NCI-H1092 (cell line): ENCODE measurements around the gene NME7.

Experiments used
- DNase-seq: peaks from one replicate; lab custom pipeline; 2025; lab: John Stamatoyannopoulos, UW

The NME7 gene

GRCh38 chr1:169150641-169151337, 216.8 kb downstream of the NME7 start:
- DNase-seq: no peak

GRCh38 chr1:169149555-169150286, 217.9 kb downstream of the NME7 start:
- DNase-seq: no peak

GRCh38 chr1:169148472-169149252, 218.9 kb downstream of the NME7 start:
- DNase-seq: no peak

DNA sequence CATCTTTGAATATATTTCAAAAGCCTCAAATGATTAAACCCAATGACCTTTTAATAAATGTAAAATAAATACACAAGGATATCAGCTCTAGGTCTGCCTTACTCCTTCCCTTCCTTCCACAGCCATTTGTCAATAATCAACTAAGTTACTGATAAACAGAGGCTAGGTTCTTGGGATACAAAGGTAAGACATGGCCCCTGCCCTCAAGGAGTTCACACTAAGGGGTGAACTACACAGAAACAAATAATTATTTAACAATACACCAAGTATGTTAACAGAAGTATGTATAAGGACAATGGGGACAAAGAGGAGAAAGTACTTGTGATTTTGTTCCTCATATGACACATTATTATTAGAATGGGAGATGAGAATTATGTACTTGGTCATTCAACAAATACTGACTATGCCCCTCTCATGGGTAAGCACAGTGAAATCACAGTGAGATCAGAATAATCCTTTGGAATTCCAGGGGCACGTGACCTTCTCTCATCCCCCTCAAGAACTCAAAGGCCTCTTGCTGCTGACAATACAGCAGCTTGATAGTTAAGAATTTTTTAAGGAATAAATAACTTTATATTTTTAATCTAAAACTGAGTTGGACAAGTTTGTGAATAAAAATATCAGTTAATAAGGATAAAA, 220.9 kb downstream of the NME7 start:
- DNase-seq: no peak

- DNase-seq: no peak
Observed at GRCh38 chr1:169144941-169145626, 222.5 kb downstream of the NME7 start.

DNA sequence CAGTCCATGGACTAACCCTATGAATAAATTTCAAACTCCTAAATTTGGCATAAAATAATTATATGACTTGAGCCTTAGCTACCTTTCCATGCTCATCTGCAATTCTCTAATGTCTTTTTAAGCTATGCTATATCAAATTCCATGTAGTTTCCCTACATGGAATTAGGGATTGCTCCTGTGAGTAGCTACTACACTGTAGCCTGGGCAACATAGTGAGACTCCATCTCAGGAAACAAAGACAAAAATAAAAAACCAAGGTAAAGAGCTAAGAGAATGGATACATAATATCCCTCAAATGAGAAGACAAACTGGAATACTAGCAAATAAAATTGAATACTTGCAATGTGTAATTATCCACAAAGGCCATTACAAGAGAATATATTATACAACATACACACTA, 223.6 kb downstream of the NME7 start:
- DNase-seq: no peak

- no peak for DNase-seq
Observed at GRCh38 chr1:169143346-169143745, 224.3 kb downstream of the NME7 start.

DNA sequence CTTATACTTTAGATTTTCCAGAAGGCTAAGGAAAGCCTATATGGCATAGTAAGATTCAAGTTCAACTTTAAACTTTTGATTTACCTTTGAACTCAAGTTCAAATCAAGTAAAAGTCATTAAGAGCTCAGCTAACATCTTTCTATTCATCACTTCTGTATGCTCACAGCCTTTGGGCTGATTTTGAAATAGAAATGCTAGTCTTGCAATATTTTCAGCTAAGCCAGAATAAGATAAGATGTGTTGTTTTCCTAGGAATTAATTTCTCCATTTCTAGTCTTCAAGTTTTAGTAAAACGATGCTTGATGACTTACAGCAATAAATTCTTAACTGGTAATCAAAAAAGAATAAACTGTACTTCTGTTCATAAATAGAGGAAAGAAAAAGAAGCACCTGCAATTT, 225.5 kb downstream of the NME7 start:
- DNase-seq: no peak

GRCh38 chr1:169141356-169141755, 226.2 kb downstream of the NME7 start:
- no peak for DNase-seq

DNA sequence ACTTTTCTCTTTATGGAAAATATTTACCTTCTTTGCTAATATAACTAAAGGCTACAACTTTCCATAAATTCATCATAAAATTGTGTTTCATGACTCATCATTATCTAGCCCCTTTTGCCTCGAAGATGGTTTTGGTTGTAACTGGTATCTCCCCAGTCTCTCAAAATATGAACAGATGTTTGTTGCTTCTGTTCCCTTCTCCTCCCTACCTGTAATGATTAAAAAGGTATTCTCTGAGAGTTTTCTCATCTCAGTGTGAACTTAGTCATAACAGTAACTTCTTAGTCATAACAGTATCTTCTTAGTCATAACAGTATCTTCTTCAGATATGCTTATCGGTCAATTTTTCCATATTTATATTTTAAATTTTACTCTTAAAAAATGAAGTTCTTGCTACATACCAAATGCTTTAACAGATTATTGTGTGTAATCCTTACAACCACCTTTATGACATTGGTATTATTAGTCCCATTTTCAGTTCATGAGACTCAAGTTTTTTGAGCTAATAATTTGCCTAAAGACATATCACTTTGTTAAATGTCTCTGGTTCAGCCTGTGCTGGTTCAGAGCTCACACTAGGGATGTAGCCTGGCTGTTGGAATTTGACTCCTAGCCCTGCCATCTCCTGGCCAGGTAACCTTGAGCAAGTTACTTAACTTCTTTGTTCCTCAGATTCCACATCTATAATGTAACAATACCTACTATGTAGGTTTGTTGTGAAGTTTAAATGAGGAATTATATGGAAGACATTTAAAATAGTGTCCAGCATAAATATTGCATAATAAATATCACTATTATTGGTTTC, 228.5 kb downstream of the NME7 start:
- no peak for DNase-seq

DNA sequence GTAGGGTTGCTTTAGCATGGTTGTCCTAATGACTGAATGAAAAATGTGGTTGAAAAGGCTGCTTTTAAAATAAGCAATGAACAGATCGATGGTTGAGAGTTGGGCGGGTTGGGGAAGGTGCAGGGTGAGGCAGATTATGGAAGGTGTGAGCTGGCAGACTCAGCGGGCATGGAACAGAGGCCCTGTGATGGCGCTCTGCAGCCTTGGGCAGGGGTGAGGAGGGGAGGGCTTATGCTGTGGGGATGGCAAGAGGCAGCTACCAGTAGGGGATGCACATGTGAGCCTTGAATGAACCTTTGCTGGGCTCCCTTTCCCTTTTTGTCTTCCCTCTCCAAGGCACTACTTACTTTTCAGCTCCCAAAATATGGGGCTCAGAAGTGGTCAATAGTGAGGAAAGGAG, 230.2 kb downstream of the NME7 start:
- no peak for DNase-seq

- DNase-seq: no peak
Observed at GRCh38 chr1:169133801-169134502, 233.6 kb downstream of the NME7 start.

GRCh38 chr1:169133228-169133576, 234.4 kb downstream of the NME7 start:
- DNase-seq: no peak

DNA sequence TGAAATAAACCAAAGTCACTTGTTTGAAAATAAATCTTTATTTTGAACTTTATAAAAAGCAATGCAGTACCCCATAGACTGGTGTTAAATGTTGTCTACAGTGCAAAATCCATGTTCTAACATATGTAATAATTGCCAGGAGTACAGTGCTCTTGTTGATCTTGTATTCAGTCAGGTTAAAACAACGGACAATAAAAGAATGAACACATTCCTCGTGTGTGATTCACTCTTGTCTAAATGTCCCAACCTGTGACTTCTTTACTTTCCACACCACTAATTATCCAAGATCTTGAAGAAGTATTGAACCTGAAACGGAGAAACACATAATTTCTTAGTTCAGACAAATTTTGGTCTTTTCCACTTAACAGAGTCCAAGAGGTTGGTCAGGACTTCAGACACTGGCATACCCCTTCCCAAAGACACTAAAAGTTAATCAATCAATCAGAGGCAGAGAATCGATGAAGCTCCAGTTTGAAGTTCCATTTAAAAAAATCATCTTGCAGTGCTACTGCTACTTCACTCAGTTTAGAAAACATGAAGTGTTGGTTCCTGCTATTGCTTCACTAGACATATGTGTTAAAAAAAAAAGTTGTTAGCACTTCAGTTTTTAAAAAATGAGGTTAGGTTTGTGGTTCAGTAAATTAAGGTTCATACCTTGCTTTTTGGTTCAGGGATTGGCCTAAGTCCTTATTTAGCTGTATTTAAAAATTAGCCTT, 234.9 kb downstream of the NME7 start:
- DNase-seq: no peak

DNA sequence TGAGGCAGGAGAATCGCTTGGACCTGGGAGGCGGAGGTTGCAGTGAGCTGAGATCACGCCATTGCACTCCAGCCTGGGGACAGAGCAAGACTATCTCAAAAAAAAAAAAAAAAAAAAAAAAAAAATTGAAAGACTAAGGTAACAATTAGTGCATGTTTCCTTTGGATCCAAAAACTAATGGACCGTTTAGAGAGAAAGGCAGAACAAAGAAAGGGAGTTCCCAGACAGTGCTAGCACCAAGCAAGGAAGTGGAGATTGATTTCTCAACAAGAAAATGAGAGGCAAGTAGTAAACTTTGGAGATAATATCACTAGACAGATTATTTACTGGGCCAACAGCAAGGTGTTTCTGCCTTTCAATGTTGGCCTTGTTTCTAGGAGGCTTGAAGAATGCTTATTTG, 236.9 kb downstream of the NME7 start:
- DNase-seq: no peak

DNA sequence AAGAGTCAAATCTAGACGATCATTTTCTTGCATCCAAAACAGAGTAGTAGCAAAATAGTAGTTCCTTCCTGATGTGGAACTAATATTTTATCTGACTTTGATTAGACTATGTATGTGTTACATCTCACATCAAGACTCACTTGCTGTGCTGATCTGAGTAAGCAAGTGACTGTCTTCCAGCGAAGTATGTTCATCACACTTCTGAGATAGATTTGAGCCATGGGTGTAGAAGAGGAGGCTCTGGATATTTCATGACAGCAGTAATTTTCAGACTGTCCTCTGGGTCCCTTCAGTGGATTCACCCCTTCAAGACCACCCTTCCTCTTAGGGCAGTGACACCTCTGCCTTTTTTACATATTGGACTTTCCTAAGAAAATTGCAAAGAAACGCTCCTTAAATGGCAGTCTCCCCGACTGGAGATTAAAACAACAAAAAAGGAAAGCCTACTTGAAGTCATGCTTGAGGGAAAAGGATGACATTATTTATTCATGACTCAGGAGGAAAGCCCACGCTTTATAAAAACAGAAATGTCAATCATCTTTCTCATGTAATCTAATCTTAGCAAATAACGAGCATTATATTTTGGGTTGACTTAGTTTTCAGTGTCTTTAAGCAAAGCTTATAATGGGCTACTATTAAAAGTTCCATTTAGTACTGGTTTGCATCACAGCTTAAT, 238.3 kb downstream of the NME7 start:
- no peak for DNase-seq

DNA sequence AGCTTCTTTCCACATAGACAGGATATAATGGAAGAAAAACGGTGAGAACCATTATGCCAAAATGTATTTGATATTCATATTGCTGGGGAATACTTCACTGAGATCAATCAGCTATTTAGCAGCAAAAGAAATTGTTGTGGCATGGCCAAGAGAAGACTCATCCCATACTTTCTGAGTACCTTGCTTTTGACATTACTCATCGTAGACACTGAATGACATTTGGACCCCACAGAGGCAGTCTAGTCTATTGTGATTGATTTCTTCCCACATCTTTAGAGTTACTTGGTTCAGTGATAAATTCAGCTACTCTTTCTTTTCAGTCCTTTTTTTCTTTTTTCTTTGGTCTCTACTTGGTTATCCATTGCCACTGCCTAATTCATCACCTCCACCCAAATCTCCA, 239.0 kb downstream of the NME7 start:
- DNase-seq: no peak

DNA sequence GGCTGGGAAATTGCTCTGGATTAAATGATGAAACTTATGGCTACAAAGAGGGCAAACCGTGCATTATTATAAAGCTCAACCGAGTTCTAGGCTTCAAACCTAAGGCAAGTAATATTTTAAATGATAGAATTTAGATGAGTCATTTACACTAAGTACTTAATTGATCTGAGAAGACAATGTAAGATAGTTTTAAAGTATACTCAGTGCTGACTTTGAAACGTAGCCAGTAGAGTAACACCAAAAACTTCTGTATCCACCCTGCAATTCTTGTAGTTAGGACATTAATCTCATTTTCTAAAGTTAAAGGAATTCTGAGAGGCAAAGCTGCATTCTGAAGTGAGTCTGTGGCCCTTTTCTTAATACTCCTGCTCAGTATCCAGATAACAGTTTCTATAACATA, 240.3 kb downstream of the NME7 start:
- no peak for DNase-seq

- DNase-seq: no peak
Observed at GRCh38 chr1:169126335-169126734, 241.3 kb downstream of the NME7 start.
